ENCODE data around the gene SSRP1. TPM values are rescaled to one million over a fixed set of nuclear protein-coding genes. Genes with fewer than 3 reads are reported as not detected.
A peak's percentile ranks its signal among the peaks of the same experiment; 100 is the strongest.

Gene SSRP1
- total and polyA plus RNA-seq, 7 donors = 30.5 to 91.3 (median 54.6) TPM

DNA sequence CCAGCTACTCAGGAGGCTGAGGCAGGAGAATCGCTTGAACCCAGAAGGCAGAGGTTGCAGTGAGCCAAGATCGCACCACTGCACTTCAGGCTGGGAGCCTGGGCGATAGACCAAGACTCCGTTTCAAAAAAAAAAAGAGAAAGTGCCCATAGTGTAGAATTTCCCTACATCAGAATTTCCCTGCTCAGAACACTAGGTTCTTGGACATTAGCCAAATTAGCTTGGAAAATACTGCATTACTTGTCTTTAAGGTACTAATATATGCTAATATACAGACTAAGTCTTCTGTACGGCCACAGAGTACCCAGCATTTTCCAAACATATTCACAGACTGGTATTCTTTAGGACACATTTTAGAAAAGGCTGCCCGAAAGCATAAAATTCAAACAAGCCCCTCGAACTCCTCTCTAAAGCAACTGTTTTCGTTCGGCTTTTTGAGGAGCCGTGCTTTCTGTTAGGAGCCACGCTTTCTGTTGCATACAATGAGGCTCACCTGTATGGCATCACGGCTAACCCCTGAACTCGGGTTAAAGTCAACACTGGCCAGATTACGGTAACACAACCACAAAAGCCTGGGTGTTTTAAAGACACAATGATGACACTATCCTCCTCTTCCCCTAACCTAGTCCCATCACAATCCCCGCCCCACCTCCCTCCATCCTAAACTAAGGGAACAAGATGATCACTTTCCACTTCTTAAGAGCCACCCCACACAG lies 29.4 kb downstream of the SSRP1 start:
- Histone ChIP-seq H3K27ac (no peak overlapping the region), H3K36me3 (peaks cover 16 to 31% (median 22%) of the 10 kb centered on the region in 4 donors)

DNA sequence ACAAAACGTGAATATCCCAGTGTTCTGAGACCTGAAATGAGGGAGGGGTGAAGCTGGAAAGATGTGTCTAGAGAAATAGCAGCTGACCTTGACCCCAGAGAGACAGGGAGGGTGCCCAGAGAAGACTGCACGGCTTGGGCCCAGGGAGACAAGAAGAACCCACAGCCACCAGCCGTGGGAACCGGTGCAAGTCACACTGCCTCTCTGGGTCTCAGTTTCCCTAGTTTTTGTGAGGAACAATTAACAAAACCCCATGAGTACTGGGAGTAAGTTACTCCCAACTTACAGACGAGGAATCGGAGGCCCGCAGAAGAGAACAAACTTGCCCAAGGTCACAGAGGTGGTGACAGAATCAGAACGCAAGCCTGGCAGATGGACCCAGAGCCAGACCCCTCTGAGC lies 30.2 kb downstream of the SSRP1 start:
- no peaks in the 10 kb centered on the region for H3K27me3 ChIP-seq
- H3K4me1 ChIP-seq = peaks cover 0 to 37% (median 31%) of the 10 kb centered on the region in 4 donors
- intact Hi-C loops (cut with DNase I) = no loop called here
- H3K36me3 ChIP-seq = peaks cover 24 to 38% (median 30%) of the 10 kb centered on the region in 4 donors
- H3K27ac ChIP-seq = no peak overlapping the region
- no peaks in the 10 kb centered on the region for H3K9me3 ChIP-seq
- 85 to 92% methylated on average over 8 of the region's 8 CpGs for WGBS, 2 donors
- peak; percentile 58 for DNase-seq
- TF ChIP-seq POLR2AphosphoS5 (IDR thresholded peaks at IDR 0.05) = no peak
- no peak overlapping the region for H3K4me3 ChIP-seq

More for the DNA sequence above, 29.4 kb downstream of the SSRP1 start:
- intact Hi-C loops (cut with DNase I) = no loop called here
- no peak overlapping the region for H3K4me3 ChIP-seq
- peaks cover 0 to 45% (median 39%) of the 10 kb centered on the region in 4 donors for H3K4me1 ChIP-seq
- no peaks in the 10 kb centered on the region for H3K9me3 ChIP-seq
- DNase-seq = peak; percentile 55
- TF ChIP-seq, protein P1, sequence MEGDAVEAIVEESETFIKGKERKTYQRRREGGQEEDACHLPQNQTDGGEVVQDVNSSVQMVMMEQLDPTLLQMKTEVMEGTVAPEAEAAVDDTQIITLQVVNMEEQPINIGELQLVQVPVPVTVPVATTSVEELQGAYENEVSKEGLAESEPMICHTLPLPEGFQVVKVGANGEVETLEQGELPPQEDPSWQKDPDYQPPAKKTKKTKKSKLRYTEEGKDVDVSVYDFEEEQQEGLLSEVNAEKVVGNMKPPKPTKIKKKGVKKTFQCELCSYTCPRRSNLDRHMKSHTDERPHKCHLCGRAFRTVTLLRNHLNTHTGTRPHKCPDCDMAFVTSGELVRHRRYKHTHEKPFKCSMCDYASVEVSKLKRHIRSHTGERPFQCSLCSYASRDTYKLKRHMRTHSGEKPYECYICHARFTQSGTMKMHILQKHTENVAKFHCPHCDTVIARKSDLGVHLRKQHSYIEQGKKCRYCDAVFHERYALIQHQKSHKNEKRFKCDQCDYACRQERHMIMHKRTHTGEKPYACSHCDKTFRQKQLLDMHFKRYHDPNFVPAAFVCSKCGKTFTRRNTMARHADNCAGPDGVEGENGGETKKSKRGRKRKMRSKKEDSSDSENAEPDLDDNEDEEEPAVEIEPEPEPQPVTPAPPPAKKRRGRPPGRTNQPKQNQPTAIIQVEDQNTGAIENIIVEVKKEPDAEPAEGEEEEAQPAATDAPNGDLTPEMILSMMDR (IDR thresholded peaks at IDR 0.05) = no peak
- TF ChIP-seq EP300 (IDR thresholded peaks at IDR 0.05) (no peak), POLR2A (IDR thresholded peaks at IDR 0.05) (no peak), POLR2AphosphoS5 (IDR thresholded peaks at IDR 0.05) (no peak)
- 85 to 88% methylated on average over 15 of the region's 15 CpGs for WGBS, 2 donors
- no peaks in the 10 kb centered on the region for H3K27me3 ChIP-seq

DNA sequence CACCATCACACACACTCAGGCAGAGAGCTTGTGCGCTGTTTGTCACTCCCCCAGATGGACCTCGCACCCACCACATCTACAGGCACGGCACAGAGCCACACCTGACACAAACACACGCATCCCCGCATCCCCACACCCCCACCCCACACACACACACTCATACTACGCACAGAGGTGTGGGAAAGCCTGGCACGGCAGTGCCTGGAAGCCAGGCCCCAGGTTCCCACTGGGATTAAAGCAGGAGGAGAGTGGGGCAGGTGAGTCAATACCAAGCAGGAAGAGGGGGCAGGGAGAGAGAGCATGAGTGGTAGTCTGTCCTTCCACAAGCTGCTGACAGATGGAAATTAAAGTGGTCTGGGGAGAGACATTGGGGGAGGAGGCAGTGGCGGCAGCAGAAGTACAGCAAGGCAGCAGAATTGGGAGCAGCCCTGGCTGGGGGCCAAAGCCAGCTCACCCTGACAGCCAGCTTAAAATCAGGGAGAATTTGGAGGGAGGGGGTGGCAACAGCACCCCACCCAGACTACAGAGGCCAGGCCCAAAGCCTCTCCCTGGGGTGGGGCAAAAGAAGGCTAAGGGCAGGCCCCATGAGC lies 31.6 kb downstream of the SSRP1 start:
- peaks cover 0 to 32% (median 19%) of the 10 kb centered on the region in 4 donors for H3K4me1 ChIP-seq
- peak overlapping the region in 1 of 4 donors; percentile 41 for H3K27ac ChIP-seq
- H3K36me3 ChIP-seq = peaks cover 35 to 44% (median 38%) of the 10 kb centered on the region in 4 donors
- 78 to 90% methylated on average over 8 of the region's 8 CpGs for WGBS, 2 donors
- TF ChIP-seq POLR2AphosphoS5 (IDR thresholded peaks at IDR 0.05) (no peak), POLR2A (IDR thresholded peaks at IDR 0.05) (no peak), EP300 (IDR thresholded peaks at IDR 0.05) (no peak)
- TF ChIP-seq, protein P1 (IDR thresholded peaks at IDR 0.05) = no peak
- DNase-seq = peak; percentile 67
- H3K9me3 ChIP-seq = peaks cover 1 to 9% (median 6%) of the 10 kb centered on the region in 4 donors
- H3K27me3 ChIP-seq = no peaks in the 10 kb centered on the region
- intact Hi-C loops (cut with DNase I) = no loop called here
- no peak overlapping the region for H3K4me3 ChIP-seq

DNA sequence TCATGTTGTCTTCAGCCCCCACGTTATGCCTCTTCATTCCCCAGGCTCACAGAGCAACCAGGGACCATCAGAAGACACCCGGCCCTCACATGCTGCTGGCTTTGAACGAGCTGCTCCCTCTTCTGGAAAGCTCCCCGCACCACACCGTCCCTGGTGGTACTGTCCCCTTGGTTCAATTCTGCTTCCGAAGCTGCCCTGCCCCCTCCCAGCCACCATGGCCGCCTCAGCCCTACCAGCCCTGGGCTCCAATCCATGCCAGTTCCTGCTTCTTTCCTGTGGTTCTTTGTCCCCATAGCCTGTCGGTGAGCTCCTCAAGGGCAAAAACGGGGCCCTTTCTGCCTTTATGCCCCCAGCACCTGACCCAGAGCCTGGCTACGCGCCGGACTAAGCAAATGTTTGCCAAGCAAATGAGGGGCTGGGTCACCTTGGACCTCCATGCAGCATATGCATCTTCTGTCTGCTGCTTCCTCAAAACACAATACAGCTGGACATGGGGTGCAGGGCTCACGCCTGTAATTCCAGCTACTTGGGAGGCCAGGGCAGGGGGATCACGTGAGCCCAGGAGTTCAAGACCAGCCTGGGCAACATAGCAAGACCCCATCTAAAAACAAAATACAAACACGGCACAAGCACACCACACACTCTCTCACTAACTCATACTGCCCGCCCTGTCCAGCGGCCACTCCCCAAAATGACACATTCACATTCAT lies 32.3 kb downstream of the SSRP1 start:
- 91 to 92% methylated on average over 17 of the region's 17 CpGs for WGBS, 2 donors
- peaks cover 39 to 50% (median 43%) of the 10 kb centered on the region in 4 donors for H3K36me3 ChIP-seq
- no peak overlapping the region for H3K4me3 ChIP-seq
- intact Hi-C loops (cut with DNase I) = no loop called here
- TF ChIP-seq, protein P1 (IDR thresholded peaks at IDR 0.05) = no peak
- TF ChIP-seq POLR2A (IDR thresholded peaks at IDR 0.05) (no peak), EP300 (IDR thresholded peaks at IDR 0.05) (no peak), POLR2AphosphoS5 (IDR thresholded peaks at IDR 0.05) (no peak)
- H3K27ac ChIP-seq = peak overlapping the region in 1 of 4 donors; percentile 41
- peaks cover 0 to 27% (median 15%) of the 10 kb centered on the region in 4 donors for H3K4me1 ChIP-seq
- H3K27me3 ChIP-seq = no peaks in the 10 kb centered on the region
- DNase-seq = peak; percentile 43
- peaks cover 3 to 9% (median 7%) of the 10 kb centered on the region in 4 donors for H3K9me3 ChIP-seq

DNA sequence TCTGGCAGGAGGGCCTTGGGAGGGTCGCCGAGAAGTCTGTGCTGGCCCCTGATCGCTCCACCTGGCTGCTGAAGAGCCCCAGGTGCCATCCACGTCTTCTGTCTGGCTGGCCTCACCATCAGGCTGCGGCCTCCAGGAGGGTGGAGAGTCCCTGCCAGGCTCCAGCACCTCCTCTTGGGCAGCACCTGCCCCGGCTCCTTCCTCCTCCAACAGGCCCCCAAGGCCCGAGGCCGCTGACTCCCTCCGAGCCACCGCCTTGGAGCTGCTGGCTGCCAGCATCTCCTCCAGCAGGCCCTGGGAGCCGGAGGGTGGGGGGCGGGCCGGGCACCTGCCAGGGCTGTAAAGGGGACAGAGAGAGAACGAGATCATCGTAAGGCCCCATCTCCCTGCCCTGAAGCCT lies 33.2 kb downstream of the SSRP1 start:
- Histone ChIP-seq H3K27me3 (no peaks in the 10 kb centered on the region), H3K4me3 (no peak overlapping the region), H3K4me1 (peaks cover 0 to 27% (median 12%) of the 10 kb centered on the region in 4 donors), H3K36me3 (peaks cover 39 to 53% (median 47%) of the 10 kb centered on the region in 4 donors), H3K9me3 (peaks cover 3 to 11% (median 7%) of the 10 kb centered on the region in 4 donors), H3K27ac (no peak overlapping the region)
- 95 to 96% methylated on average over 15 of the region's 15 CpGs for WGBS, 2 donors
- TF ChIP-seq POLR2A (IDR thresholded peaks at IDR 0.05) = no peak
- TF ChIP-seq EP300 (IDR thresholded peaks at IDR 0.05) = no peak
- TF ChIP-seq, protein P1 (IDR thresholded peaks at IDR 0.05) = no peak
- TF ChIP-seq POLR2AphosphoS5 (IDR thresholded peaks at IDR 0.05) = no peak
- peak; percentile 61 for DNase-seq
- intact Hi-C loops (cut with DNase I) = no loop called here
